Liver (tissue), 9 donors: Measurements from ENCODE around the gene SEPTIN2. TPM values are rescaled to one million over a fixed set of nuclear protein-coding genes. Genes with fewer than 3 reads are reported as not detected.
"Not testable (repeated sequence)": the region's sequence is repeated elsewhere in the genome, so short reads cannot be mapped to it uniquely, and the experiment has no call there.

Experiments
- DNase-seq: peaks from one replicate; pipeline ENCODE4 v3.0.0-alpha.2; 2017; ENCODE audit warnings: low spot score
- H3K27ac ChIP-seq, 2 donors: one replicate each; pipeline ENCODE4 v1.7.0; 2013; ENCODE audit warnings: inconsistent platforms in 2 of 2, low read length in 2 of 2, control low read depth in 1 of 2, low read depth in 1 of 2, mild to moderate bottlenecking in 1 of 2
- H3K27me3 ChIP-seq, 4 donors: one replicate each; pipeline versions ENCODE4 v1.6.1 to v1.7.0; 2013; ENCODE audit warnings: low read length in 3 of 4, inconsistent platforms in 1 of 4, mild to moderate bottlenecking in 1 of 4, moderate library complexity in 1 of 4; ENCODE audit not compliant: control insufficient read depth in 4 of 4, insufficient read depth in 4 of 4
- H3K36me3 ChIP-seq, 4 donors: one replicate each; pipeline versions ENCODE4 v1.6.1 to v1.7.0; 2013; ENCODE audit warnings: low read length in 3 of 4, mild to moderate bottlenecking in 3 of 4, low read depth in 1 of 4, moderate library complexity in 1 of 4; ENCODE audit not compliant: control insufficient read depth in 4 of 4, insufficient read depth in 3 of 4
- H3K4me1 ChIP-seq, 4 donors: one replicate each; pipeline versions ENCODE4 v1.6.1 to v1.7.0; 2013; ENCODE audit warnings: low read length in 3 of 4, mild to moderate bottlenecking in 3 of 4, moderate library complexity in 1 of 4; ENCODE audit not compliant: control insufficient read depth in 4 of 4, insufficient read depth in 4 of 4
- H3K4me3 ChIP-seq, 3 donors: one replicate each; pipeline versions ENCODE4 v1.6.1 to v1.7.0; 2013; ENCODE audit warnings: low read length in 3 of 3, control low read depth in 1 of 3, low read depth in 1 of 3, mild to moderate bottlenecking in 1 of 3
- H3K9ac ChIP-seq, 2 donors: one replicate each; pipeline ENCODE4 v1.7.0; 2013; ENCODE audit warnings: low read length in 2 of 2, mild to moderate bottlenecking in 2 of 2, moderate library complexity in 2 of 2, control low read depth in 1 of 2, low read depth in 1 of 2
- H3K9me3 ChIP-seq, 4 donors: one replicate each; pipeline versions ENCODE4 v1.6.1 to v1.7.0; 2013; ENCODE audit warnings: low read length in 3 of 4; ENCODE audit not compliant: control insufficient read depth in 4 of 4
- EGR1 ChIP-seq, 2 donors: IDR thresholded peaks; 2 replicates each; pipeline ENCODE4 v1.6.1; 2016 to 2018; ENCODE audit warnings: antibody characterized with exemption in 2 of 2, low read depth in 2 of 2
- HNF4A ChIP-seq, 2 donors: conservative IDR thresholded peaks; 2 replicates each; pipeline ENCODE4 v1.6.1; 2016; ENCODE audit warnings: antibody characterized with exemption in 2 of 2, mild to moderate bottlenecking in 2 of 2
- MAX ChIP-seq: IDR thresholded peaks from 2 replicates; pipeline ENCODE4 v1.6.1; 2016; ENCODE audit warnings: antibody characterized with exemption
- NR2F2 ChIP-seq: IDR thresholded peaks from 2 replicates; pipeline ENCODE4 v1.6.1; 2016; ENCODE audit warnings: antibody characterized with exemption
- RAD21 ChIP-seq, 2 donors: IDR thresholded peaks; 2 replicates each; pipeline ENCODE4 v1.6.1; 2016; ENCODE audit warnings: antibody characterized with exemption in 2 of 2, mild to moderate bottlenecking in 2 of 2
- SP1 ChIP-seq: IDR thresholded peaks from 2 replicates; pipeline ENCODE4 v1.6.1; 2018; ENCODE audit warnings: antibody characterized with exemption, mild to moderate bottlenecking
- TAF1 ChIP-seq: conservative IDR thresholded peaks from 2 replicates; pipeline ENCODE4 v1.6.1; 2016; ENCODE audit warnings: antibody characterized with exemption, mild to moderate bottlenecking
- WGBS: extraction: QIAGEN DNeasy Blood & Tissue Kit; methylation state at CpG from one replicate; pipeline ENCODE4 v1.1.7; 2013; 5-methylcytosine and 5-hydroxymethylcytosine counted together
- polyA plus RNA-seq, 2 donors: library from polyadenylated mRNA; stranded (reverse) in 1 of 2; unstranded in 1 of 2; fragments of 200-250 nt in 1 of 2; fragments of >200 nt in 1 of 2; fragmentation: Nextera tagmentation in 1 of 2; extraction: Ambion mirVana in 1 of 2; gene quantifications; one replicate each; pipeline versions ENCODE4 v1.2.1 to v1.2.3, GENCODE V29; 2013 to 2015
- total RNA-seq, 2 donors: library from RNA; depleted of rRNA; stranded (reverse); fragments of >200 nt; gene quantifications; one replicate each; pipeline ENCODE4 v1.2.3, GENCODE V29; 2014
- TF ChIP-seq, protein P1 (sequence below): IDR thresholded peaks from 2 replicates; pipeline ENCODE4 v1.6.1; 2016; ENCODE audit warnings: antibody characterized with exemption
- TF ChIP-seq, protein P2 (sequence below): IDR thresholded peaks from 2 replicates; pipeline ENCODE4 v1.6.1; 2016; ENCODE audit warnings: antibody characterized with exemption
- TF ChIP-seq, protein P3 (sequence below): fragments of 150-350 bp; IDR thresholded peaks from 2 replicates; pipeline ENCODE4 v1.5.1; 2017; ENCODE audit warnings: improper control_type of control experiment, low read depth, low read length; ENCODE audit not compliant: missing input control
- TF ChIP-seq, protein P4 (sequence below): IDR thresholded peaks from 2 replicates; pipeline ENCODE4 v1.6.1; 2016; ENCODE audit warnings: antibody characterized with exemption, mild to moderate bottlenecking
- donor health status: healthy.
- donor health status: healthy.
- donor health status: healthy.
- donor health status: healthy.
- donor health status: healthy.

SEPTIN2 gene
- total and polyA plus RNA-seq, 4 donors: 63.7 to 147 (median 96.9) TPM

- TF ChIP-seq NR2F2 (no peak), SP1 (no peak), MAX (no peak), TAF1 (no peak), RAD21 (IDR thresholded peaks at IDR 0.05) (no peak), HNF4A (conservative IDR thresholded peaks at IDR 0.05) (no peak), EGR1 (IDR thresholded peaks at IDR 0.05; ENCODE audit: low read depth in 2 of 2) (no peak)
- TF ChIP-seq, protein P1, sequence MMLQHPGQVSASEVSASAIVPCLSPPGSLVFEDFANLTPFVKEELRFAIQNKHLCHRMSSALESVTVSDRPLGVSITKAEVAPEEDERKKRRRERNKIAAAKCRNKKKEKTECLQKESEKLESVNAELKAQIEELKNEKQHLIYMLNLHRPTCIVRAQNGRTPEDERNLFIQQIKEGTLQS: no peak
- TF ChIP-seq, protein P2, sequence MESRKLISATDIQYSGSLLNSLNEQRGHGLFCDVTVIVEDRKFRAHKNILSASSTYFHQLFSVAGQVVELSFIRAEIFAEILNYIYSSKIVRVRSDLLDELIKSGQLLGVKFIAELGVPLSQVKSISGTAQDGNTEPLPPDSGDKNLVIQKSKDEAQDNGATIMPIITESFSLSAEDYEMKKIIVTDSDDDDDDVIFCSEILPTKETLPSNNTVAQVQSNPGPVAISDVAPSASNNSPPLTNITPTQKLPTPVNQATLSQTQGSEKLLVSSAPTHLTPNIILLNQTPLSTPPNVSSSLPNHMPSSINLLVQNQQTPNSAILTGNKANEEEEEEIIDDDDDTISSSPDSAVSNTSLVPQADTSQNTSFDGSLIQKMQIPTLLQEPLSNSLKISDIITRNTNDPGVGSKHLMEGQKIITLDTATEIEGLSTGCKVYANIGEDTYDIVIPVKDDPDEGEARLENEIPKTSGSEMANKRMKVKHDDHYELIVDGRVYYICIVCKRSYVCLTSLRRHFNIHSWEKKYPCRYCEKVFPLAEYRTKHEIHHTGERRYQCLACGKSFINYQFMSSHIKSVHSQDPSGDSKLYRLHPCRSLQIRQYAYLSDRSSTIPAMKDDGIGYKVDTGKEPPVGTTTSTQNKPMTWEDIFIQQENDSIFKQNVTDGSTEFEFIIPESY: no peak
- TF ChIP-seq, protein P3, sequence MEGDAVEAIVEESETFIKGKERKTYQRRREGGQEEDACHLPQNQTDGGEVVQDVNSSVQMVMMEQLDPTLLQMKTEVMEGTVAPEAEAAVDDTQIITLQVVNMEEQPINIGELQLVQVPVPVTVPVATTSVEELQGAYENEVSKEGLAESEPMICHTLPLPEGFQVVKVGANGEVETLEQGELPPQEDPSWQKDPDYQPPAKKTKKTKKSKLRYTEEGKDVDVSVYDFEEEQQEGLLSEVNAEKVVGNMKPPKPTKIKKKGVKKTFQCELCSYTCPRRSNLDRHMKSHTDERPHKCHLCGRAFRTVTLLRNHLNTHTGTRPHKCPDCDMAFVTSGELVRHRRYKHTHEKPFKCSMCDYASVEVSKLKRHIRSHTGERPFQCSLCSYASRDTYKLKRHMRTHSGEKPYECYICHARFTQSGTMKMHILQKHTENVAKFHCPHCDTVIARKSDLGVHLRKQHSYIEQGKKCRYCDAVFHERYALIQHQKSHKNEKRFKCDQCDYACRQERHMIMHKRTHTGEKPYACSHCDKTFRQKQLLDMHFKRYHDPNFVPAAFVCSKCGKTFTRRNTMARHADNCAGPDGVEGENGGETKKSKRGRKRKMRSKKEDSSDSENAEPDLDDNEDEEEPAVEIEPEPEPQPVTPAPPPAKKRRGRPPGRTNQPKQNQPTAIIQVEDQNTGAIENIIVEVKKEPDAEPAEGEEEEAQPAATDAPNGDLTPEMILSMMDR: no peak
- TF ChIP-seq, protein P4, sequence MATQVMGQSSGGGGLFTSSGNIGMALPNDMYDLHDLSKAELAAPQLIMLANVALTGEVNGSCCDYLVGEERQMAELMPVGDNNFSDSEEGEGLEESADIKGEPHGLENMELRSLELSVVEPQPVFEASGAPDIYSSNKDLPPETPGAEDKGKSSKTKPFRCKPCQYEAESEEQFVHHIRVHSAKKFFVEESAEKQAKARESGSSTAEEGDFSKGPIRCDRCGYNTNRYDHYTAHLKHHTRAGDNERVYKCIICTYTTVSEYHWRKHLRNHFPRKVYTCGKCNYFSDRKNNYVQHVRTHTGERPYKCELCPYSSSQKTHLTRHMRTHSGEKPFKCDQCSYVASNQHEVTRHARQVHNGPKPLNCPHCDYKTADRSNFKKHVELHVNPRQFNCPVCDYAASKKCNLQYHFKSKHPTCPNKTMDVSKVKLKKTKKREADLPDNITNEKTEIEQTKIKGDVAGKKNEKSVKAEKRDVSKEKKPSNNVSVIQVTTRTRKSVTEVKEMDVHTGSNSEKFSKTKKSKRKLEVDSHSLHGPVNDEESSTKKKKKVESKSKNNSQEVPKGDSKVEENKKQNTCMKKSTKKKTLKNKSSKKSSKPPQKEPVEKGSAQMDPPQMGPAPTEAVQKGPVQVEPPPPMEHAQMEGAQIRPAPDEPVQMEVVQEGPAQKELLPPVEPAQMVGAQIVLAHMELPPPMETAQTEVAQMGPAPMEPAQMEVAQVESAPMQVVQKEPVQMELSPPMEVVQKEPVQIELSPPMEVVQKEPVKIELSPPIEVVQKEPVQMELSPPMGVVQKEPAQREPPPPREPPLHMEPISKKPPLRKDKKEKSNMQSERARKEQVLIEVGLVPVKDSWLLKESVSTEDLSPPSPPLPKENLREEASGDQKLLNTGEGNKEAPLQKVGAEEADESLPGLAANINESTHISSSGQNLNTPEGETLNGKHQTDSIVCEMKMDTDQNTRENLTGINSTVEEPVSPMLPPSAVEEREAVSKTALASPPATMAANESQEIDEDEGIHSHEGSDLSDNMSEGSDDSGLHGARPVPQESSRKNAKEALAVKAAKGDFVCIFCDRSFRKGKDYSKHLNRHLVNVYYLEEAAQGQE: no peak
- no peak overlapping the region for H3K27ac ChIP-seq
- 89% methylated on average over 3 of the region's 3 CpGs for WGBS
- no peak overlapping the region for H3K4me3 ChIP-seq
- no peak overlapping the region for H3K9ac ChIP-seq
- peaks cover 4 to 24% (median 16%) of the 10 kb centered on the region in 4 donors for H3K4me1 ChIP-seq
- H3K27me3 ChIP-seq: no peaks in the 10 kb centered on the region
- H3K9me3 ChIP-seq: no peaks in the 10 kb centered on the region
- no peak for DNase-seq
- peaks cover 0 to 8% (median 4%) of the 10 kb centered on the region in 4 donors for H3K36me3 ChIP-seq
Measured at GRCh38 chr2:241373446-241373845, 57.7 kb downstream of the SEPTIN2 start.

GRCh38 chr2:241373906-241374305 lies 58.2 kb downstream of the SEPTIN2 start:
- not testable (repeated sequence) for H3K27me3 ChIP-seq, H3K36me3 ChIP-seq, H3K27ac ChIP-seq, H3K9ac ChIP-seq, DNase-seq, H3K4me3 ChIP-seq, H3K9me3 ChIP-seq
- peaks cover 4 to 28% (median 17%) of the 10 kb centered on the region in 4 donors for H3K4me1 ChIP-seq
- 94% methylated on average over 6 of the region's 6 CpGs for WGBS
